Testis (tissue), 3 donors: ENCODE results near the gene RNASE13. TPM values are rescaled to one million over a fixed set of nuclear protein-coding genes. Genes with fewer than 3 reads are reported as not detected.
"Not testable (repeated sequence)": the region's sequence is repeated elsewhere in the genome, so short reads cannot be mapped to it uniquely, and the experiment has no call there.

ENCODE experiments used
- DNase-seq: peaks from one replicate; pipeline ENCODE4 v3.0.0-alpha.2; 2019
- H3K27ac ChIP-seq, 2 donors: fragments of 200-600 bp; sonication (generic); one replicate each; pipeline ENCODE4 v1.5.1; 2019
- H3K27me3 ChIP-seq: fragments of 200-600 bp; sonication (generic); one replicate; pipeline ENCODE4 v1.5.1; 2019
- H3K36me3 ChIP-seq: fragments of 200-600 bp; sonication (generic); one replicate; pipeline ENCODE4 v1.5.1; 2017; ENCODE audit warnings: low read depth; ENCODE audit errors: missing control alignments
- H3K4me1 ChIP-seq: fragments of 200-600 bp; sonication (generic); one replicate; pipeline ENCODE4 v1.5.1; 2019
- H3K4me3 ChIP-seq, 2 donors: fragments of 200-600 bp; sonication (generic); one replicate each; pipeline ENCODE4 v1.5.1; 2017 to 2019
- H3K9me3 ChIP-seq: fragments of 200-600 bp; sonication (generic); one replicate; pipeline ENCODE4 v1.5.1; 2017
- POLR2A ChIP-seq: fragments of 450-650 bp; IDR thresholded peaks from one replicate; pipeline ENCODE4 v1.6.1; 2017; ENCODE audit warnings: antibody characterized with exemption, mild to moderate bottlenecking, moderate library complexity
- WGBS, 2 donors: methylation state at CpG; one replicate each; pipeline ENCODE4 v1.1.5; 2018; 5-methylcytosine and 5-hydroxymethylcytosine counted together
- intact Hi-C: fragments of 100-400 bp; cut with DNase I; formaldehyde crosslinking; loops from one replicate; pipeline ENCODE4 v1.15.1; 2023; ENCODE audit warnings: low total_unique reads
- microRNA-seq, 2 donors: library from miRNA; unstranded; fragments of <30 nt; microRNA quantifications; one replicate each; pipeline ENCODE4, GENCODE V29; 2016; ENCODE audit warnings: borderline number of aligned reads in 2 of 2, borderline replicate concordance in 1 of 2
- polyA plus RNA-seq: library from polyadenylated mRNA; stranded (reverse); fragments of 350-450 nt; fragmentation: Illumina TruSeq; extraction: RNeasy Lipid Tissue Mini Kit (QIAGEN cat#74804); gene quantifications from one replicate; pipeline ENCODE4 v1.2.3, GENCODE V29; 2014; ENCODE audit warnings: low read depth, low replicate concordance; ENCODE audit not compliant: insufficient read depth
- total RNA-seq, 2 donors: library from RNA; depleted of rRNA; stranded (reverse); fragments of >200 nt; gene quantifications; one replicate each; pipeline ENCODE4 v1.2.3, GENCODE V29; 2016
- TF ChIP-seq, protein P1 (sequence below), 3 experiments: fragments of 450-650 bp in 2 of 3; fragments of 200-600 bp in 1 of 3; sonication (generic) in 1 of 3; IDR thresholded peaks; one replicate each; pipeline ENCODE4 v1.5.1; 2016 to 2019; ENCODE audit warnings: antibody characterized with exemption in 3 of 3, mild to moderate bottlenecking in 2 of 3, moderate library complexity in 1 of 3

Gene RNASE13
- total and polyA plus RNA-seq, 3 donors from 2014 or later = not detected

DNA sequence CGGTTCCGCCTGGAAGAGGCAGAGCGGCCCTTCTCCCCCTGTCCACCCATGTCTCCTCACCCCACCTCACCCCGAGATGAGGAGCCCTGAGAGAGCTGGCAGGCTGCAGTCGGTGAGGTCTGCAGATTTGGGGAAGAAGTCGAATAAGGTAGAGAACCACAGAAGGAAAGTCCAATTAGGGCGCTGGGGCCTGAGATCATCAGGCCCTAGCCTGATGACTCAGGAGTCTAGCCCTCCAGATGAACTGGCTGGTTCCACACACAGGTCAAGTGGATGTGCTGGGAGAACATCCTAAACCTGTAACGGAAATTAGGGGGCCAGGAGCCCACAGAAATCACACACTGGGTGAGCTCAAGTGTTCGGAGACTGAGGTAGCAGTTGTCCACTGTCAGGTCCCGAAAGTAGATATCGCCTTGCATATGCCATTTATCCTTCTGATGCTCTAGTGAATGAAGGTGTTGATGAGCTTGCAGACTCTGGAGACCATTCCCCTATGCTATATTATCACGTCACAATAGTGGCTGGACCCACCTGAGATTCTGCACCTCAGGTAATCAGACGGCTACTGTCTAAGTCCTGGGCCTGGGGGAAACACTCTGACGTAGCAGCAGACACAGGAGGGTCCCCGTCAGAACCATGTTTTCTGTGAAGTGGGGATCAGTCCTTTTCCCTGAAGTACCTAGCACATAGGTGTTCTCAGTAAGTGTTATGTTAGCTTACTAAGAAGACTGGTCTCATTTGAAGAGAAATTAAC is 45.7 kb downstream of the RNASE13 start:
- no peak for DNase-seq
- peak overlapping the region; percentile 72 to 97 for H3K4me3 ChIP-seq
- no peak for TF ChIP-seq POLR2A
- TF ChIP-seq, protein P1, sequence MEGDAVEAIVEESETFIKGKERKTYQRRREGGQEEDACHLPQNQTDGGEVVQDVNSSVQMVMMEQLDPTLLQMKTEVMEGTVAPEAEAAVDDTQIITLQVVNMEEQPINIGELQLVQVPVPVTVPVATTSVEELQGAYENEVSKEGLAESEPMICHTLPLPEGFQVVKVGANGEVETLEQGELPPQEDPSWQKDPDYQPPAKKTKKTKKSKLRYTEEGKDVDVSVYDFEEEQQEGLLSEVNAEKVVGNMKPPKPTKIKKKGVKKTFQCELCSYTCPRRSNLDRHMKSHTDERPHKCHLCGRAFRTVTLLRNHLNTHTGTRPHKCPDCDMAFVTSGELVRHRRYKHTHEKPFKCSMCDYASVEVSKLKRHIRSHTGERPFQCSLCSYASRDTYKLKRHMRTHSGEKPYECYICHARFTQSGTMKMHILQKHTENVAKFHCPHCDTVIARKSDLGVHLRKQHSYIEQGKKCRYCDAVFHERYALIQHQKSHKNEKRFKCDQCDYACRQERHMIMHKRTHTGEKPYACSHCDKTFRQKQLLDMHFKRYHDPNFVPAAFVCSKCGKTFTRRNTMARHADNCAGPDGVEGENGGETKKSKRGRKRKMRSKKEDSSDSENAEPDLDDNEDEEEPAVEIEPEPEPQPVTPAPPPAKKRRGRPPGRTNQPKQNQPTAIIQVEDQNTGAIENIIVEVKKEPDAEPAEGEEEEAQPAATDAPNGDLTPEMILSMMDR (IDR thresholded peaks at IDR 0.05) = no peak
- no peaks in the 10 kb centered on the region for H3K27me3 ChIP-seq
- peaks cover 13% of the 10 kb centered on the region for H3K4me1 ChIP-seq
- intact Hi-C loops = no loop called here
- H3K36me3 ChIP-seq = no peaks in the 10 kb centered on the region
- WGBS, 2 donors = 71 to 75% methylated on average over 15 of the region's 15 CpGs
- H3K27ac ChIP-seq = peak overlapping the region; percentile 65 to 84
- no peaks in the 10 kb centered on the region for H3K9me3 ChIP-seq

DNA sequence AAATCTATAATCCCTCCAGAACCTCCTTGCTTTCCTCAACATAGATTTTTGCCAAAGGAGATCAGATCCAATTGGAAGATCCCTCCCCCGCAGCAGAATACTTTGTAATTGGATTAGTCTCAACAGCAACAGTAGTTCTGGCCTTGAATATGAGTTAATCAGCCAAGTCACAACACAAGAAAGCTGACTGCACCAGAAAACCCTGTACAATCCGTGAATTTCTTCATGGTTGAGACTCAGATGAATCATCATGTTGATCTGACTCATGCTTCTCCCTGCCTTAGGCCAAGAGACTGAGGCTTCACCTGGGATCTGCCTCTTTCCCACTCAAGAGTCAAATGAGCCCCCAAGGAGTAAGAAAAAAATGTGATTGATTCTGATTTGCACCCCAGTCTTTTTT is 47.8 kb downstream of the RNASE13 start:
- Histone ChIP-seq H3K4me1 (peaks cover 11% of the 10 kb centered on the region), H3K27ac (peak overlapping the region in 1 of 2 donors; percentile 9), H3K27me3 (no peaks in the 10 kb centered on the region), H3K9me3 (no peaks in the 10 kb centered on the region), H3K4me3 (no peak overlapping the region), H3K36me3 (no peaks in the 10 kb centered on the region)
- intact Hi-C loops = no loop called here
- no peak for DNase-seq
- 36 to 38% methylated on average over 2 of the region's 2 CpGs for WGBS, 2 donors
- TF ChIP-seq POLR2A = no peak
- TF ChIP-seq, protein P1 (IDR thresholded peaks at IDR 0.05) = no peak

DNA sequence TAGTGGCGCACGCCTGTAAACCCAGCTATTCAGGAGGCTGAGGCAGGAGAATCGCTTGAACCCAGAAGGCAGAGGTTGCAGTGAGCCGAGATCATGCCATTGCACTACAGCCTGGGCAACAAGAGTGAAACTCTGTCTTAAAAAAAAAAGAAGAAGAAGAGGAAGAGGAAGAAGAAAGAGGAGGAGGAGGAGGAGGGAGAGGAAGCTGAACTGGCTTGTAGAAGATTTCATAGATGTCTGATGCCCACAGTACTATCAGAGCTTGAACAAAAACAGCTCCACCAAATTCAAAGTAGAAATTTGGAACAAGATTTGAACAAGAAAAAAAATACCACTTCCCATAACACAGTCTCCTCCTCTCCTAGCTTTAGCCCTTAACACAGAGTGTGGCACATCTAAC is 49.0 kb downstream of the RNASE13 start:
- H3K27me3 ChIP-seq, H3K27ac ChIP-seq, H3K4me1 ChIP-seq, H3K9me3 ChIP-seq, intact Hi-C loops, DNase-seq, H3K36me3 ChIP-seq, H3K4me3 ChIP-seq: not testable (repeated sequence)
- WGBS, 2 donors = 85 to 93% methylated on average over 4 of the region's 4 CpGs

Small RNAs within 50 kb of the gene (microRNA-seq; reads per million reads assigned to microRNA genes)
- 0 reads per million in 2 donors for gene MIR6717

Other genes with a start within 250 kb of the RNASE13 start
- gene RNASE1, start 232.0 kb downstream of the RNASE13 start, total RNA-seq = 1,000 to 10,000 TPM; 2,192 to 2,939 TPM
- 1,880 TPM for gene RNASE1, start 232.0 kb downstream of the RNASE13 start, polyA plus RNA-seq
- gene RNASE3, start 143.4 kb downstream of the RNASE13 start, total RNA-seq = under 1 TPM; 0.50 to 0.63 TPM
- gene RNASE3, start 143.4 kb downstream of the RNASE13 start, polyA plus RNA-seq = 1.4 TPM
- gene RNASE2, start 79.3 kb downstream of the RNASE13 start, total RNA-seq = not detected
- 0.65 TPM for gene RNASE2, start 79.3 kb downstream of the RNASE13 start, polyA plus RNA-seq
- gene METTL17, start 44.8 kb downstream of the RNASE13 start, total RNA-seq = 10 to 100 TPM; 93.2 to 93.4 TPM
- gene METTL17, start 44.8 kb downstream of the RNASE13 start, polyA plus RNA-seq = 68.9 TPM
- gene SLC39A2, start 35.5 kb downstream of the RNASE13 start, total RNA-seq = under 1 TPM; 0.24 to 0.31 TPM
- gene SLC39A2, start 35.5 kb downstream of the RNASE13 start, polyA plus RNA-seq = not detected
- gene NDRG2, start 9.7 kb downstream of the RNASE13 start, total RNA-seq = 100 to 1,000 TPM in 1 of 2 donors, 10 to 100 TPM in 1; 98.4 to 106 TPM
- gene NDRG2, start 9.7 kb downstream of the RNASE13 start, polyA plus RNA-seq = 85.6 TPM
- gene TPPP2, start 4.6 kb downstream of the RNASE13 start, total RNA-seq = 100 to 1,000 TPM in 1 of 2 donors, 10 to 100 TPM in 1; 94.3 to 201 TPM
- 490 TPM for gene TPPP2, start 4.6 kb downstream of the RNASE13 start, polyA plus RNA-seq
- under 1 TPM; 0.43 to 0.55 TPM for gene RNASE7, start 7.6 kb upstream of the RNASE13 start, total RNA-seq
- gene RNASE7, start 7.6 kb upstream of the RNASE13 start, polyA plus RNA-seq = 0.24 TPM
- not detected for gene RNASE8, start 23.0 kb upstream of the RNASE13 start, total RNA-seq
- gene RNASE8, start 23.0 kb upstream of the RNASE13 start, polyA plus RNA-seq = not detected
- 10 to 100 TPM; 30.5 to 36.9 TPM for gene ARHGEF40, start 35.5 kb upstream of the RNASE13 start, total RNA-seq
- 22.0 TPM for gene ARHGEF40, start 35.5 kb upstream of the RNASE13 start, polyA plus RNA-seq
- 10 to 100 TPM; 42.8 to 64.8 TPM for gene ZNF219, start 63.8 kb upstream of the RNASE13 start, total RNA-seq
- 17.7 TPM for gene ZNF219, start 63.8 kb upstream of the RNASE13 start, polyA plus RNA-seq
- gene TMEM253, start 66.3 kb upstream of the RNASE13 start, total RNA-seq = under 1 TPM in 1 of 2 donors, not detected in 1; 0.50 TPM
- 0.65 TPM for gene TMEM253, start 66.3 kb upstream of the RNASE13 start, polyA plus RNA-seq
- under 1 TPM in 1 of 2 donors, not detected in 1; 0.43 TPM for gene OR5AU1, start 121.3 kb upstream of the RNASE13 start, total RNA-seq
- not detected for gene OR5AU1, start 121.3 kb upstream of the RNASE13 start, polyA plus RNA-seq
- 100 to 1,000 TPM; 317 to 399 TPM for gene HNRNPC, start 234.6 kb upstream of the RNASE13 start, total RNA-seq
- gene HNRNPC, start 234.6 kb upstream of the RNASE13 start, polyA plus RNA-seq = 443 TPM
- gene RPGRIP1, start 245.3 kb upstream of the RNASE13 start, total RNA-seq = 10 to 100 TPM; 35.7 to 38.9 TPM
- gene RPGRIP1, start 245.3 kb upstream of the RNASE13 start, polyA plus RNA-seq = 110 TPM